Measurements from ENCODE around the gene RFK. TPM values are rescaled to one million over a fixed set of nuclear protein-coding genes. Genes with fewer than 3 reads are reported as not detected.
"Not testable (repeated sequence)": the region's sequence is repeated elsewhere in the genome, so short reads cannot be mapped to it uniquely, and the experiment has no call there.

RFK gene
- polyA plus RNA-seq (2013, experiment 1 of 4): 14.2 TPM
- 16.0 TPM for polyA plus RNA-seq (2013, experiment 2 of 4)
- polyA plus RNA-seq (2013, experiment 3 of 4): 16.7 TPM
- 15.4 TPM for polyA plus RNA-seq (2013, experiment 4 of 4)

DNA sequence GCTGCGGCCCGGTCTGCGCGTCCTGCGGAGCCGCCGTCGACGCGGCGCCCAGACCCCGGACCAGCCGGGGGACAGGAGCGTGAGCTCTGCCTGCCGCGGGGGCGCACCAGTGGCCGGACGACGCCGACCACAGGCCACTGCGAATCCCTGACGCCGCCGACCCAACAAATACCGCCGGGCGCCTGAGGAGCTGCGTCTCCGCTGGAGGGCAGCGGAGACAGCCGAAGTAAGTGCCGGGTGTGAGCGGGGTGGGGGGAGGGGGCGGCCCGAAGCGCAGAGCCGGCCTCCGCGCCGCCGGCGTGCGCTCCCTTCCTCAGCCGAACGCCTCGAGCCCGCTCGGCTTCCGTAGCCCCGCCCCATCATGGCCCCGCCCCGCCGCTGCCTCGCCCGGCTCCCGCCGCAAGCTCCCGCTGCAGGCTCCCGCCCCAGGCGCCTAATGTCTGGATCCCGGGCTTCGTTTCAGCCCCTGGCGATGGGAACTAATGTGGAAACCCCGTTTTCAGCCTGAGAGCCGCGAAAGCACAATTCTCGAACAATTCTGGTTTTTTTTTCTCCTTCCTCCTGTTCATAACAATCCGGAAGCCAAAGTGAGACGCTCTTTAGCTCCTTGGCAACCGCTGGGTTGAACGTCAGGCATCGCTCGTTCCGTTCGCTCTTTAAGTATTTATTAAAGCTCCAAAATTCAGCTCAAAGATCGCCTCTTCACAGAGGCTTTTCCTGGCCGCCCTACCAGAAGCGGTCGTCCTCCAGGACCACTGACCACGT is at the start of gene RFK:
TSS of gene RFK (minus strand) at position 232 of the 765 bp plus-strand sequence. CDS start 255 bp downstream, outside the sequence.
- H3K4me3 ChIP-seq (ENCODE audit: insufficient read depth, low read depth, low read length): peak within 1 kb of the TSS; percentile 78
- no peaks in the 10 kb centered on the region for H3K9me3 ChIP-seq (ENCODE audit: control insufficient read depth, low read length)
- H3K36me3 ChIP-seq (ENCODE audit: control insufficient read depth, insufficient read depth, low read length): peaks cover 3% of the 10 kb centered on the region
- peak within 1 kb of the TSS; percentile 85 for H3K27ac ChIP-seq (ENCODE audit: insufficient read depth, low read depth, low read length, poor library complexity, severe bottlenecking)
- WGBS, 2 experiments: 0% methylated on average over 81 of the region's 81 CpGs
- no peaks in the 10 kb centered on the region for H3K27me3 ChIP-seq (ENCODE audit: control insufficient read depth, insufficient read depth, low read length, poor library complexity, severe bottlenecking)
- no peaks in the 10 kb centered on the region for H3K4me1 ChIP-seq (ENCODE audit: control insufficient read depth, insufficient read depth, low read length)

DNA sequence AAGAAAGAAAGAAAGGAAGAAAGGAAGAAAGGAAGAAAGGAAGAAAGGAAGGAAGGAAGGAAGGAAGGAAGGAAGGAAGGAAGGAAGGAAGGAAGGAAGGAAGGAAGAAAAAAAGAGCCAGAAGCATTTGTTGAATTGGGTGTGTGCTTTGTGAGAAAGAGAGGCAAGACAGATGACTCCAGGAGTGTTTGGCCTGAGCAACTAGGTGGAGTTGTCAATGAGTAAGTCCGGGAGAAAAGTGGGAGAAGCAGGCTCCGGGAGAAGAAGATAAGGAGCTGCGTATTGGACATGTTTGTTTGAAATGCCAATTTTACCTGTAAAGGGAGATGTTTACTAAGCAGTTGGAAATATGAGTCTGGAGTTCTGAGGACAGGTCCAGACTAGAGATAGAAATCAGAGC is 49.7 kb upstream of the RFK start:
- H3K9me3 ChIP-seq (ENCODE audit: control insufficient read depth, low read length): no peaks in the 10 kb centered on the region
- 96 to 97% methylated on average over 3 of the region's 3 CpGs for WGBS, 2 experiments
- H3K27me3 ChIP-seq (ENCODE audit: control insufficient read depth, insufficient read depth, low read length, poor library complexity, severe bottlenecking): no peaks in the 10 kb centered on the region
- H3K36me3 ChIP-seq (ENCODE audit: control insufficient read depth, insufficient read depth, low read length): no peaks in the 10 kb centered on the region
- no peak overlapping the region for H3K27ac ChIP-seq (ENCODE audit: insufficient read depth, low read depth, low read length, poor library complexity, severe bottlenecking)
- H3K4me1 ChIP-seq (ENCODE audit: control insufficient read depth, insufficient read depth, low read length): no peaks in the 10 kb centered on the region
- H3K4me3 ChIP-seq (ENCODE audit: insufficient read depth, low read depth, low read length): no peak overlapping the region

DNA sequence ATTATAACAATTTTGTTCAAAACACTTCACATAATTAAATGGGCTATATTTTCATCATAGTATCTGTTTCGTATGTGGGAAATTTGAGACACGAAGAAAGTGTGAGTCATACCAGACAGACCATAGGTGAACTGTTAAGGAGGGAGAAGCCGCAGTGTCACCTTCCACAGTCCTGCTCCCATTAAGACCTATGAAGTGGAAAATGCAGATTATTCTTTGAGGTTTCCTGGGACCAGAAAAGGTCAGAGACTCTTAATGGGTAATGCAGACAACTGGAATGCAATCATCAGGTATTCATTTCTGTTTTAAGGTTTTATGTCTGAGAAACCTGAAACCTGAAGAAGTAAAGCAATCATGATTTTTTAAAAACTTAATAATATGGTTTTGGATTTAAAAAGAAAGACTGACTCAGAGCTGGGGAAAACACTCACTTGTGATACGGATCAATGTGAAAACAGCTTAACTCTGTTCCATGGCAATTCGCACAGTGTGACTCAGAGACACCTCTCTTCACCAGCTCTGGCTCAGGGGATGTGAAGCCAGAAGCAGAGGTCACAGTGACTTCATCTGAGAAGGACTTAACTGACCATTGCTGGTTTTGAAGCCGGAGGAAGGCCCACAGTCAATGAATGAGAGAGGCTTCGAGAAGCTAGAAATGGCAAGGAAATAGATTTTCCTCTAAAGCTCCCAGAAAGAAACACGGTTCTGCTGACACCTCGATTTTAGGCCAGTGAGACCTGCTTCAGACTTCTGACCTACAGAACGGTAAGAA is 47.5 kb upstream of the RFK start:
- Histone ChIP-seq H3K9me3 (ENCODE audit: control insufficient read depth, low read length) (no peaks in the 10 kb centered on the region), H3K27me3 (ENCODE audit: control insufficient read depth, insufficient read depth, low read length, poor library complexity, severe bottlenecking) (no peaks in the 10 kb centered on the region), H3K4me3 (ENCODE audit: insufficient read depth, low read depth, low read length) (no peak overlapping the region), H3K36me3 (ENCODE audit: control insufficient read depth, insufficient read depth, low read length) (no peaks in the 10 kb centered on the region), H3K27ac (ENCODE audit: insufficient read depth, low read depth, low read length, poor library complexity, severe bottlenecking) (no peak overlapping the region), H3K4me1 (ENCODE audit: control insufficient read depth, insufficient read depth, low read length) (no peaks in the 10 kb centered on the region)
- 94 to 95% methylated on average over 9 to 10 of the region's 10 CpGs for WGBS, 2 experiments

DNA sequence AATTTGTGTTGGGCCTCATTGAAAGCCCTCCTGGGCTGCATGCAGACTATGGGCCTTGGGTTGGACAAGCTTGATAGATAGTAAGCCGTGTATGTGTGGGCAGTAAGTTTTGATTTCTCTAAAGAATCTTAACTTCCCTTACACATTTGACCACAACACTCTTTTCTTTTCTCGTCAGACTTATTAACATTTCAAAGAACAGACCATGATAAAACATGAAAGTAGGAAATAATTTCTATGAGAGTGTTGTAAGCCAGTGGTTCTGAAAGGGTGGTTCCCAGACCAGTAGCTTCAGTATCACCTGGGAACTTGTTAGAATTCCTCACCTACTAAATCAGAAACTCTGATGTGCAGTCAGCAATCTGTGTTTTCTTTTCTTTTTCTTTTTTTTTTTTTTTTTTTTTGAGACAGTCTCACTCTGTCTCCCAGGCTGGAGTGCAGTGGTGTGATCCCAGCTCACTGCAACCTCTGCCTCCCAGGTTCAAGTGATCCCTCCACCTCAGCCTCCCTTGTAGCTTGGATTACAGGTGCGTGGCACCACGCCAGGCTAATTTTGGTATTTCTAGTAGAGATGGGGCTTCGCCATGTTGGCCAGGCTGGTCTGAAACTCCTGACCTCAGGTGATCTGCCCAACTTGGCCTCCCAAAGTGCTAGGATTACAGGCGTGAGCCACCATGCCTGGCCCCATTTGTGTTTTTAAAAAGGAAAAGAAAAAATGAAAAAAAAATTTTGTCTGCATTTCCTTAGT is 44.8 kb upstream of the RFK start:
- Histone ChIP-seq H3K4me3 (ENCODE audit: insufficient read depth, low read depth, low read length) (no peak overlapping the region), H3K9me3 (ENCODE audit: control insufficient read depth, low read length) (no peaks in the 10 kb centered on the region), H3K4me1 (ENCODE audit: control insufficient read depth, insufficient read depth, low read length) (no peaks in the 10 kb centered on the region), H3K36me3 (ENCODE audit: control insufficient read depth, insufficient read depth, low read length) (no peaks in the 10 kb centered on the region), H3K27me3 (ENCODE audit: control insufficient read depth, insufficient read depth, low read length, poor library complexity, severe bottlenecking) (no peaks in the 10 kb centered on the region), H3K27ac (ENCODE audit: insufficient read depth, low read depth, low read length, poor library complexity, severe bottlenecking) (no peak overlapping the region)
- 92 to 93% methylated on average over 4 to 5 of the region's 6 CpGs for whole genome bisulfite sequencing, 2 experiments

DNA sequence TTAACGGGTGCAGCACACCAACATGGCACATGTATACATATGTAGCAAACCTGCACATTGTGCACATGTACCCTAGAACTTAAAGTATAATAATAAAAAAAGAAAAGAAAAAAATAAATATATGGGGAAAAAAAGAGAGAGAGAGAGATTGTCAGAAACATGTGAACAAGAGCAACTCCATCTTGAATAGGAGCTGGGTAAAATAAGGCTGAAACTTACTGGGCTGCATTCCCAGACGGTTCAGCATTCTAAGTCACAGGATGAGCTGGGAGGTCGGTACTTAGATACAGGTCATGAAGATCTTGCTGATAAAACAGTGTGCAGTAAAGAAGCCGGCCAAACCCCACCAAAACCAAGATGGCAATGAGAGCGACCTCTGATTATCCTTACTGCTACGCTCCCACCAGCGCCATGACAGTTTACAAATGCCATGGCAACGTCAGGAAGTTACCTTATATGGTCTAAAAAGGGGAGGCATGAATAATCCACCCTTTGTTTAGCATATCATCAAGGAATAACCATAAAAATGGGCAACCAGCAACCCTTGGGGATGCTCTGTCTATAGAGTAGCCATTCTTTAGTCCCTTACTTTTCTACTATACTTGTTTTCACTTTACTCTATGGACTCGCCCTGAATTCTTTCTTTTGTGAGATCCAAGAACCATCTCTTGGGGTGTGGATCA is 42.9 kb upstream of the RFK start:
- H3K27ac ChIP-seq (ENCODE audit: insufficient read depth, low read depth, low read length, poor library complexity, severe bottlenecking); H3K27me3 ChIP-seq (ENCODE audit: control insufficient read depth, insufficient read depth, low read length, poor library complexity, severe bottlenecking); H3K9me3 ChIP-seq (ENCODE audit: control insufficient read depth, low read length); H3K4me1 ChIP-seq (ENCODE audit: control insufficient read depth, insufficient read depth, low read length); H3K36me3 ChIP-seq (ENCODE audit: control insufficient read depth, insufficient read depth, low read length); H3K4me3 ChIP-seq (ENCODE audit: insufficient read depth, low read depth, low read length): not testable (repeated sequence)
- 82 to 83% methylated on average over 8 of the region's 9 CpGs for WGBS, 2 experiments

DNA sequence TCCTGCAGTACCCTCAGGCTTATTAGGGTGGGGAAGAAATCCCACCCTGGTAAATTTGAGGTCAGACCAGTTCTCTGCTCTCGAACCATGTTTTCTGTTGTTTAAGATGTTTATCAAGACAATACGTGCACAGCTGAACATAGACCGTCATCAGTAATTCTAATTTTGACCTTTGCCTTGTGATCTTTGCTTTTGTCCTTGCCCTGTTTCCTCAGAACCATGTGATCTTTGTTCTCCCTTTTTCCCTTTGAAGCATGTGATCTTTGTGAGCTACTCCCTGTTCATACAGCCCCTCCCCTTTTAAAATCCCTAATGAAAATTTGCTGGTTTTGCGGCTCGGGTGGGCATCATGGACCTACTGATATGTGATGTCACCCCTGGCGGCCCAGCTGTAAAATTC is 40.7 kb upstream of the RFK start:
- WGBS, 2 experiments: 96% methylated on average over 6 of the region's 6 CpGs
- H3K36me3 ChIP-seq (ENCODE audit: control insufficient read depth, insufficient read depth, low read length); H3K27ac ChIP-seq (ENCODE audit: insufficient read depth, low read depth, low read length, poor library complexity, severe bottlenecking); H3K9me3 ChIP-seq (ENCODE audit: control insufficient read depth, low read length); H3K4me1 ChIP-seq (ENCODE audit: control insufficient read depth, insufficient read depth, low read length); H3K27me3 ChIP-seq (ENCODE audit: control insufficient read depth, insufficient read depth, low read length, poor library complexity, severe bottlenecking); H3K4me3 ChIP-seq (ENCODE audit: insufficient read depth, low read depth, low read length): not testable (repeated sequence)

DNA sequence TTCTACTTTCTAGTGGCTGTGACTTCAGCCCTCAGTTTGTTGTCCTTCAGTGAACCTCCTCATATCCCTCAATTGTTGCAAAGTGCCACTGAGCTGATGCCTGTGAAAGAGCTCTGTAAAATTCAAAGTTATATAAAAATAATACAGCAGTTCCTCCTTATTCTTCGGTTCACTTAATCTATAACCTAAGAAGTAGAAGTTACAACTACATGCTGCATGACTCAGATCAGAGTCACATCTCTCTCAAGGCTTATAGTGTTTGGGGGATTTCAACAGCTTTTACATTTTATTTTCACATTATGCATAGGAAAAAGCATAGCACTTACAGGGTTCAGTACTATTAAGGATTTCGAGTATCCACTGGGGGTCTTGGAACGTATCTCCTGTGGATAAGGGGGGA is 39.6 kb upstream of the RFK start:
- Histone ChIP-seq H3K4me3 (ENCODE audit: insufficient read depth, low read depth, low read length) (no peak overlapping the region), H3K27ac (ENCODE audit: insufficient read depth, low read depth, low read length, poor library complexity, severe bottlenecking) (no peak overlapping the region), H3K9me3 (ENCODE audit: control insufficient read depth, low read length) (no peaks in the 10 kb centered on the region), H3K4me1 (ENCODE audit: control insufficient read depth, insufficient read depth, low read length) (no peaks in the 10 kb centered on the region), H3K36me3 (ENCODE audit: control insufficient read depth, insufficient read depth, low read length) (no peaks in the 10 kb centered on the region), H3K27me3 (ENCODE audit: control insufficient read depth, insufficient read depth, low read length, poor library complexity, severe bottlenecking) (no peaks in the 10 kb centered on the region)
- 100% methylated on average over 3 of the region's 3 CpGs; no CpG with 5 or more reads in 1 of the 2 experiments for WGBS, 2 experiments

DNA sequence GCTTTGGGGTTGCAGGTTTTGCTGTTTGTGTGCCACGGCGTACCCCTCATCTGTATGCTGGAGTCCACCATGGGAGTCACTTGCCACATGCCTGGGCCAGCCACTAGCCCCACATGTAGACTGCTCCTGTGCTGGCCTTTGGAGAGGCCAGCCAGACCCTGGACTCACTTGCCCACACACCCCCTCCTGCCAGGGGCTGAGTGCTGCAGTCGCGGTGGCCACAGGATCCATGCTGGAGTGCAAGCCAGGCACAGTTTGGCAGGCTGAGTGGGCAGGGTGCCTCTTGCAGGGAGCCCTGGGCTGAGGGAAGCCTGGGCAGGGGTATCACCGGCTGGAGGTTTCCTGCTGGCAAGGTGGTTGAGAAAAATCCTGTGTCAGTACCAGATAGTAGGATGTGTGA is 39.2 kb upstream of the RFK start:
- no peaks in the 10 kb centered on the region for H3K27me3 ChIP-seq (ENCODE audit: control insufficient read depth, insufficient read depth, low read length, poor library complexity, severe bottlenecking)
- WGBS, 2 experiments: 93% methylated on average over 5 of the region's 5 CpGs
- no peaks in the 10 kb centered on the region for H3K36me3 ChIP-seq (ENCODE audit: control insufficient read depth, insufficient read depth, low read length)
- H3K4me3 ChIP-seq (ENCODE audit: insufficient read depth, low read depth, low read length): no peak overlapping the region
- no peaks in the 10 kb centered on the region for H3K4me1 ChIP-seq (ENCODE audit: control insufficient read depth, insufficient read depth, low read length)
- no peak overlapping the region for H3K27ac ChIP-seq (ENCODE audit: insufficient read depth, low read depth, low read length, poor library complexity, severe bottlenecking)
- H3K9me3 ChIP-seq (ENCODE audit: control insufficient read depth, low read length): no peaks in the 10 kb centered on the region

DNA sequence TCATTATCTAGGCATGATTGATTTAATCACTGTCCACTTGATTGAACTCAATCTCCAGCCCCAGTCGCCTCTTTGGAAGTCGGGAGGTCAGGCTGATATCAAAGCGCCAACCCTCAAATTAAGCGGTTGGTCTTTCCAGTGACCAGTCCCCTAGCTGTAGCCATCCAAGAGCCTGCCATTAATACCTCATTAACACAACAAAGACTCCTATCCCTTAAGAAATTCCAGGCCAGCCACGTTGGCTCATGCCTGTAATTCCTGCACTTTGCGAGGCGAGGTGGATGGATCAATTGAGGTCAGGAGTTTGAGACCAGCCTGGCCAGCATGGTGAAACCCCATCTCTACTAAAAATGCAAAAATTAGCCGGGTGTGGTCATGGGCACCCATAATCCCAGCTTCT is 37.4 kb upstream of the RFK start:
- H3K27me3 ChIP-seq (ENCODE audit: control insufficient read depth, insufficient read depth, low read length, poor library complexity, severe bottlenecking): no peaks in the 10 kb centered on the region
- H3K4me1 ChIP-seq (ENCODE audit: control insufficient read depth, insufficient read depth, low read length): no peaks in the 10 kb centered on the region
- no peak overlapping the region for H3K27ac ChIP-seq (ENCODE audit: insufficient read depth, low read depth, low read length, poor library complexity, severe bottlenecking)
- H3K9me3 ChIP-seq (ENCODE audit: control insufficient read depth, low read length): no peaks in the 10 kb centered on the region
- H3K4me3 ChIP-seq (ENCODE audit: insufficient read depth, low read depth, low read length): no peak overlapping the region
- 71 to 78% methylated on average over 8 of the region's 8 CpGs for WGBS, 2 experiments
- H3K36me3 ChIP-seq (ENCODE audit: control insufficient read depth, insufficient read depth, low read length): no peaks in the 10 kb centered on the region

All from ectodermal cell (in vitro differentiated cells).